Liver (tissue), 9 donors: ENCODE measurements around the gene ZNF536. TPM values are rescaled to one million over a fixed set of nuclear protein-coding genes. Genes with fewer than 3 reads are reported as not detected.

Experiments used
- DNase-seq: peaks from one replicate; pipeline ENCODE4 v3.0.0-alpha.2; 2017; ENCODE audit warnings: low spot score
- H3K27ac ChIP-seq, 2 donors: one replicate each; pipeline ENCODE4 v1.7.0; 2013; ENCODE audit warnings: inconsistent platforms in 2 of 2, low read length in 2 of 2, control low read depth in 1 of 2, low read depth in 1 of 2, mild to moderate bottlenecking in 1 of 2
- H3K27me3 ChIP-seq, 4 donors: one replicate each; pipeline versions ENCODE4 v1.6.1 to v1.7.0; 2013; ENCODE audit warnings: low read length in 3 of 4, inconsistent platforms in 1 of 4, mild to moderate bottlenecking in 1 of 4, moderate library complexity in 1 of 4; ENCODE audit not compliant: control insufficient read depth in 4 of 4, insufficient read depth in 4 of 4
- H3K36me3 ChIP-seq, 4 donors: one replicate each; pipeline versions ENCODE4 v1.6.1 to v1.7.0; 2013; ENCODE audit warnings: low read length in 3 of 4, mild to moderate bottlenecking in 3 of 4, low read depth in 1 of 4, moderate library complexity in 1 of 4; ENCODE audit not compliant: control insufficient read depth in 4 of 4, insufficient read depth in 3 of 4
- H3K4me1 ChIP-seq, 4 donors: one replicate each; pipeline versions ENCODE4 v1.6.1 to v1.7.0; 2013; ENCODE audit warnings: low read length in 3 of 4, mild to moderate bottlenecking in 3 of 4, moderate library complexity in 1 of 4; ENCODE audit not compliant: control insufficient read depth in 4 of 4, insufficient read depth in 4 of 4
- H3K4me3 ChIP-seq, 3 donors: one replicate each; pipeline versions ENCODE4 v1.6.1 to v1.7.0; 2013; ENCODE audit warnings: low read length in 3 of 3, control low read depth in 1 of 3, low read depth in 1 of 3, mild to moderate bottlenecking in 1 of 3
- H3K9ac ChIP-seq, 2 donors: one replicate each; pipeline ENCODE4 v1.7.0; 2013; ENCODE audit warnings: low read length in 2 of 2, mild to moderate bottlenecking in 2 of 2, moderate library complexity in 2 of 2, control low read depth in 1 of 2, low read depth in 1 of 2
- H3K9me3 ChIP-seq, 4 donors: one replicate each; pipeline versions ENCODE4 v1.6.1 to v1.7.0; 2013; ENCODE audit warnings: low read length in 3 of 4; ENCODE audit not compliant: control insufficient read depth in 4 of 4
- CTCF ChIP-seq: fragments of 150-350 bp; IDR thresholded peaks from 2 replicates; pipeline ENCODE4 v1.5.1; 2017; ENCODE audit warnings: improper control_type of control experiment, low read depth, low read length; ENCODE audit not compliant: missing input control
- EGR1 ChIP-seq, 2 donors: IDR thresholded peaks; 2 replicates each; pipeline ENCODE4 v1.6.1; 2016 to 2018; ENCODE audit warnings: antibody characterized with exemption in 2 of 2, low read depth in 2 of 2
- FOXA1 ChIP-seq: IDR thresholded peaks from 2 replicates; pipeline ENCODE4 v1.6.1; 2016; ENCODE audit warnings: antibody characterized with exemption
- FOXA2 ChIP-seq: IDR thresholded peaks from 2 replicates; pipeline ENCODE4 v1.6.1; 2016; ENCODE audit warnings: antibody characterized with exemption
- GABPA ChIP-seq, 2 donors: IDR thresholded peaks in 1 of 2; conservative IDR thresholded peaks in 1 of 2; 2 replicates each; pipeline ENCODE4 v1.6.1; 2016; ENCODE audit warnings: antibody characterized with exemption in 2 of 2, mild to moderate bottlenecking in 1 of 2, moderate library complexity in 1 of 2
- HNF4G ChIP-seq: IDR thresholded peaks from 2 replicates; pipeline ENCODE4 v1.6.1; 2016; ENCODE audit warnings: antibody characterized with exemption
- NR2F2 ChIP-seq: IDR thresholded peaks from 2 replicates; pipeline ENCODE4 v1.6.1; 2016; ENCODE audit warnings: antibody characterized with exemption
- RAD21 ChIP-seq, 2 donors: IDR thresholded peaks; 2 replicates each; pipeline ENCODE4 v1.6.1; 2016; ENCODE audit warnings: antibody characterized with exemption in 2 of 2, mild to moderate bottlenecking in 2 of 2
- SP1 ChIP-seq: IDR thresholded peaks from 2 replicates; pipeline ENCODE4 v1.6.1; 2018; ENCODE audit warnings: antibody characterized with exemption, mild to moderate bottlenecking
- TAF1 ChIP-seq: conservative IDR thresholded peaks from 2 replicates; pipeline ENCODE4 v1.6.1; 2016; ENCODE audit warnings: antibody characterized with exemption, mild to moderate bottlenecking
- YY1 ChIP-seq: IDR thresholded peaks from 2 replicates; pipeline ENCODE4 v1.6.1; 2016; ENCODE audit warnings: antibody characterized with exemption, mild to moderate bottlenecking
- WGBS: extraction: QIAGEN DNeasy Blood & Tissue Kit; methylation state at CpG from one replicate; pipeline ENCODE4 v1.1.7; 2013; 5-methylcytosine and 5-hydroxymethylcytosine counted together
- polyA plus RNA-seq, 2 donors: library from polyadenylated mRNA; stranded (reverse) in 1 of 2; unstranded in 1 of 2; fragments of 200-250 nt in 1 of 2; fragments of >200 nt in 1 of 2; fragmentation: Nextera tagmentation in 1 of 2; extraction: Ambion mirVana in 1 of 2; gene quantifications; one replicate each; pipeline versions ENCODE4 v1.2.1 to v1.2.3, GENCODE V29; 2013 to 2015
- total RNA-seq, 2 donors: library from RNA; depleted of rRNA; stranded (reverse); fragments of >200 nt; gene quantifications; one replicate each; pipeline ENCODE4 v1.2.3, GENCODE V29; 2014
- TF ChIP-seq, protein P1 (sequence below): IDR thresholded peaks from 2 replicates; pipeline ENCODE4 v1.6.1; 2016; ENCODE audit warnings: antibody characterized with exemption
- TF ChIP-seq, protein P2 (sequence below): IDR thresholded peaks from 2 replicates; pipeline ENCODE4 v1.6.1; 2016; ENCODE audit warnings: antibody characterized with exemption
- TF ChIP-seq, protein P3 (sequence below): IDR thresholded peaks from 2 replicates; pipeline ENCODE4 v1.6.1; 2016; ENCODE audit warnings: antibody characterized with exemption, mild to moderate bottlenecking
- donor health status: healthy.
- donor health status: healthy.
- donor health status: healthy.
- donor health status: healthy.
- donor health status: healthy.

Gene ZNF536
- total and polyA plus RNA-seq, 4 donors = 0.02 to 0.17 (median 0.08) TPM

DNA sequence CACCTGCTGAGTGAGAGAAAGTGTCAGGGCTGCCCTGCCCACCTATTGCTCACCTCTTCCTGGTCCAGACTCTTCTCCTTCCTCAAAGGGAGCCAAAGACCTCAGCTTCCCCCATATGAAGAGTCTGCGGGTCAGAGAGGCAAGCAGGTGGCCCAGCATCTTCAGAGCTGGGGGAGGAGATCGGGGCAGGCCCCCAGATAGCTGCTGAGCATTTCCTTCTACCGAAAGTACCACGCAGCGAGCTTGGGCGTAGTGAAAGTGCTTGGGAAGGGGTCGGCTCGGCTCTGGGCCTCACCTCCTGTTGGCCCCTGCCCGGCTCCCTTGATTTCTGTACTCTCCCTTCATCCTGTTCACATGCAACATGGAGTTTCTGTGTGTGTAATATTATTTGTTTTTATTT, 12.2 kb upstream of the ZNF536 start (continued):
- no peak for TF ChIP-seq CTCF
- TF ChIP-seq RAD21 (IDR thresholded peaks at IDR 0.05) = no peak
- no peak for TF ChIP-seq TAF1
- no peak for TF ChIP-seq FOXA2
- TF ChIP-seq SP1 = no peak
- TF ChIP-seq, protein P1, sequence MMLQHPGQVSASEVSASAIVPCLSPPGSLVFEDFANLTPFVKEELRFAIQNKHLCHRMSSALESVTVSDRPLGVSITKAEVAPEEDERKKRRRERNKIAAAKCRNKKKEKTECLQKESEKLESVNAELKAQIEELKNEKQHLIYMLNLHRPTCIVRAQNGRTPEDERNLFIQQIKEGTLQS = no peak
- TF ChIP-seq, protein P2, sequence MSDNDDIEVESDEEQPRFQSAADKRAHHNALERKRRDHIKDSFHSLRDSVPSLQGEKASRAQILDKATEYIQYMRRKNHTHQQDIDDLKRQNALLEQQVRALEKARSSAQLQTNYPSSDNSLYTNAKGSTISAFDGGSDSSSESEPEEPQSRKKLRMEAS = no peak

DNA sequence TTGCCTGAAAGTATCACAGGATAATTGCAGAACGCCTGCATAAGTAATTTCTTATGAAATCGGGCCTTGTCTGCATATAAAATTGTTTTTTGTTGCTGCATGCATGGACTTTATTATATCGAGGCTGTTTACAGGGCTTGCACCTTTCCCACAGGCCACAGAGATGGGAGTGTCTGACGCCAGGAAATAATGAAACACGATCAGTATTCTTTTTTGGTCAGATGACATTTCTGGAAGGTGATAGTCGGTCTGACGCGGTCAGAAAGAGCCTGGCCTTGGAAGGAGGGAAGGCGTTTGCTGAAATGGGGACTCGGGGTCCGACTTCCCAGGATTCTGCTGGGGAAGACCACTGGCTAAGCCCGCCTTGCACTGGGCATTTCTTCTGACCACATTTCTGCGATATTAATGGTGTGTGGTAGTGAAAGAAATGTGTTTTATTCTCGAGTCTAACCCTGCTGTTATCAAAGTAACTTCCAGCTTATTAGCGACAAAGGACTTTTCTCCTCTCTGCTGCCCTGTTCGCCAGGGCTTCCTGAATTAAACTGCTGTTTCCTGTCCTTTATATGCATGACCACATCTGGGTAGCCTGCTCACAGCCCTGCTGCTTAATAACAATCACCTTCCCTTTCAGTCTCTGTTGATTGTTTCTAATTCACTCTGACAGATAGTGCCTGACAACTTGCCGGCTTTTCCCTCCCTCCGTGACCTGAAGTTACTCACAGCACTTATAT, 11.6 kb upstream of the ZNF536 start:
- no peak for DNase-seq
- Histone ChIP-seq H3K36me3 (no peaks in the 10 kb centered on the region), H3K27me3 (peaks cover 0 to 11% (median 2%) of the 10 kb centered on the region in 4 donors), H3K9me3 (no peaks in the 10 kb centered on the region), H3K4me3 (no peak overlapping the region), H3K4me1 (no peaks in the 10 kb centered on the region), H3K9ac (no peak overlapping the region), H3K27ac (no peak overlapping the region)
- 64% methylated on average over 18 of the region's 18 CpGs for WGBS
- TF ChIP-seq CTCF (no peak), YY1 (no peak), FOXA1 (no peak), HNF4G (no peak), TAF1 (no peak), NR2F2 (no peak), EGR1 (IDR thresholded peaks at IDR 0.05; ENCODE audit: low read depth in 2 of 2) (no peak), GABPA (IDR thresholded peaks at IDR 0.05 in 1 of 2, conservative IDR thresholded peaks at IDR 0.05 in 1 of 2) (no peak), FOXA2 (no peak), SP1 (no peak)
- TF ChIP-seq, protein P3, sequence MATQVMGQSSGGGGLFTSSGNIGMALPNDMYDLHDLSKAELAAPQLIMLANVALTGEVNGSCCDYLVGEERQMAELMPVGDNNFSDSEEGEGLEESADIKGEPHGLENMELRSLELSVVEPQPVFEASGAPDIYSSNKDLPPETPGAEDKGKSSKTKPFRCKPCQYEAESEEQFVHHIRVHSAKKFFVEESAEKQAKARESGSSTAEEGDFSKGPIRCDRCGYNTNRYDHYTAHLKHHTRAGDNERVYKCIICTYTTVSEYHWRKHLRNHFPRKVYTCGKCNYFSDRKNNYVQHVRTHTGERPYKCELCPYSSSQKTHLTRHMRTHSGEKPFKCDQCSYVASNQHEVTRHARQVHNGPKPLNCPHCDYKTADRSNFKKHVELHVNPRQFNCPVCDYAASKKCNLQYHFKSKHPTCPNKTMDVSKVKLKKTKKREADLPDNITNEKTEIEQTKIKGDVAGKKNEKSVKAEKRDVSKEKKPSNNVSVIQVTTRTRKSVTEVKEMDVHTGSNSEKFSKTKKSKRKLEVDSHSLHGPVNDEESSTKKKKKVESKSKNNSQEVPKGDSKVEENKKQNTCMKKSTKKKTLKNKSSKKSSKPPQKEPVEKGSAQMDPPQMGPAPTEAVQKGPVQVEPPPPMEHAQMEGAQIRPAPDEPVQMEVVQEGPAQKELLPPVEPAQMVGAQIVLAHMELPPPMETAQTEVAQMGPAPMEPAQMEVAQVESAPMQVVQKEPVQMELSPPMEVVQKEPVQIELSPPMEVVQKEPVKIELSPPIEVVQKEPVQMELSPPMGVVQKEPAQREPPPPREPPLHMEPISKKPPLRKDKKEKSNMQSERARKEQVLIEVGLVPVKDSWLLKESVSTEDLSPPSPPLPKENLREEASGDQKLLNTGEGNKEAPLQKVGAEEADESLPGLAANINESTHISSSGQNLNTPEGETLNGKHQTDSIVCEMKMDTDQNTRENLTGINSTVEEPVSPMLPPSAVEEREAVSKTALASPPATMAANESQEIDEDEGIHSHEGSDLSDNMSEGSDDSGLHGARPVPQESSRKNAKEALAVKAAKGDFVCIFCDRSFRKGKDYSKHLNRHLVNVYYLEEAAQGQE = no peak
